Liver (tissue), 9 donors: ENCODE results near the gene IL1RAP. TPM values are rescaled to one million over a fixed set of nuclear protein-coding genes. Genes with fewer than 3 reads are reported as not detected.

Experiments used
- DNase-seq: peaks from one replicate; pipeline ENCODE4 v3.0.0-alpha.2; 2017; ENCODE audit warnings: low spot score
- H3K27ac ChIP-seq, 2 donors: one replicate each; pipeline ENCODE4 v1.7.0; 2013; ENCODE audit warnings: inconsistent platforms in 2 of 2, low read length in 2 of 2, control low read depth in 1 of 2, low read depth in 1 of 2, mild to moderate bottlenecking in 1 of 2
- H3K27me3 ChIP-seq, 4 donors: one replicate each; pipeline versions ENCODE4 v1.6.1 to v1.7.0; 2013; ENCODE audit warnings: low read length in 3 of 4, inconsistent platforms in 1 of 4, mild to moderate bottlenecking in 1 of 4, moderate library complexity in 1 of 4; ENCODE audit not compliant: control insufficient read depth in 4 of 4, insufficient read depth in 4 of 4
- H3K36me3 ChIP-seq, 4 donors: one replicate each; pipeline versions ENCODE4 v1.6.1 to v1.7.0; 2013; ENCODE audit warnings: low read length in 3 of 4, mild to moderate bottlenecking in 3 of 4, low read depth in 1 of 4, moderate library complexity in 1 of 4; ENCODE audit not compliant: control insufficient read depth in 4 of 4, insufficient read depth in 3 of 4
- H3K4me1 ChIP-seq, 4 donors: one replicate each; pipeline versions ENCODE4 v1.6.1 to v1.7.0; 2013; ENCODE audit warnings: low read length in 3 of 4, mild to moderate bottlenecking in 3 of 4, moderate library complexity in 1 of 4; ENCODE audit not compliant: control insufficient read depth in 4 of 4, insufficient read depth in 4 of 4
- H3K4me3 ChIP-seq, 3 donors: one replicate each; pipeline versions ENCODE4 v1.6.1 to v1.7.0; 2013; ENCODE audit warnings: low read length in 3 of 3, control low read depth in 1 of 3, low read depth in 1 of 3, mild to moderate bottlenecking in 1 of 3
- H3K9ac ChIP-seq, 2 donors: one replicate each; pipeline ENCODE4 v1.7.0; 2013; ENCODE audit warnings: low read length in 2 of 2, mild to moderate bottlenecking in 2 of 2, moderate library complexity in 2 of 2, control low read depth in 1 of 2, low read depth in 1 of 2
- H3K9me3 ChIP-seq, 4 donors: one replicate each; pipeline versions ENCODE4 v1.6.1 to v1.7.0; 2013; ENCODE audit warnings: low read length in 3 of 4; ENCODE audit not compliant: control insufficient read depth in 4 of 4
- EGR1 ChIP-seq, 2 donors: IDR thresholded peaks; 2 replicates each; pipeline ENCODE4 v1.6.1; 2016 to 2018; ENCODE audit warnings: antibody characterized with exemption in 2 of 2, low read depth in 2 of 2
- FOXA1 ChIP-seq: IDR thresholded peaks from 2 replicates; pipeline ENCODE4 v1.6.1; 2016; ENCODE audit warnings: antibody characterized with exemption
- FOXA2 ChIP-seq: IDR thresholded peaks from 2 replicates; pipeline ENCODE4 v1.6.1; 2016; ENCODE audit warnings: antibody characterized with exemption
- GABPA ChIP-seq, 2 donors: IDR thresholded peaks in 1 of 2; conservative IDR thresholded peaks in 1 of 2; 2 replicates each; pipeline ENCODE4 v1.6.1; 2016; ENCODE audit warnings: antibody characterized with exemption in 2 of 2, mild to moderate bottlenecking in 1 of 2, moderate library complexity in 1 of 2
- HNF4A ChIP-seq, 2 donors: conservative IDR thresholded peaks; 2 replicates each; pipeline ENCODE4 v1.6.1; 2016; ENCODE audit warnings: antibody characterized with exemption in 2 of 2, mild to moderate bottlenecking in 2 of 2
- HNF4G ChIP-seq: IDR thresholded peaks from 2 replicates; pipeline ENCODE4 v1.6.1; 2016; ENCODE audit warnings: antibody characterized with exemption
- JUND ChIP-seq, 2 donors: IDR thresholded peaks; 2 replicates each; pipeline ENCODE4 v1.6.1; 2016; ENCODE audit warnings: antibody characterized with exemption in 2 of 2
- NR2F2 ChIP-seq: IDR thresholded peaks from 2 replicates; pipeline ENCODE4 v1.6.1; 2016; ENCODE audit warnings: antibody characterized with exemption
- RAD21 ChIP-seq, 2 donors: IDR thresholded peaks; 2 replicates each; pipeline ENCODE4 v1.6.1; 2016; ENCODE audit warnings: antibody characterized with exemption in 2 of 2, mild to moderate bottlenecking in 2 of 2
- RXRA ChIP-seq, 2 donors: IDR thresholded peaks; 2 replicates each; pipeline ENCODE4 v1.6.1; 2017 to 2018; ENCODE audit warnings: antibody characterized with exemption in 2 of 2, mild to moderate bottlenecking in 1 of 2
- SP1 ChIP-seq: IDR thresholded peaks from 2 replicates; pipeline ENCODE4 v1.6.1; 2018; ENCODE audit warnings: antibody characterized with exemption, mild to moderate bottlenecking
- TAF1 ChIP-seq: conservative IDR thresholded peaks from 2 replicates; pipeline ENCODE4 v1.6.1; 2016; ENCODE audit warnings: antibody characterized with exemption, mild to moderate bottlenecking
- YY1 ChIP-seq: IDR thresholded peaks from 2 replicates; pipeline ENCODE4 v1.6.1; 2016; ENCODE audit warnings: antibody characterized with exemption, mild to moderate bottlenecking
- WGBS: extraction: QIAGEN DNeasy Blood & Tissue Kit; methylation state at CpG from one replicate; pipeline ENCODE4 v1.1.7; 2013; 5-methylcytosine and 5-hydroxymethylcytosine counted together
- polyA plus RNA-seq, 2 donors: library from polyadenylated mRNA; stranded (reverse) in 1 of 2; unstranded in 1 of 2; fragments of 200-250 nt in 1 of 2; fragments of >200 nt in 1 of 2; fragmentation: Nextera tagmentation in 1 of 2; extraction: Ambion mirVana in 1 of 2; gene quantifications; one replicate each; pipeline versions ENCODE4 v1.2.1 to v1.2.3, GENCODE V29; 2013 to 2015
- total RNA-seq, 2 donors: library from RNA; depleted of rRNA; stranded (reverse); fragments of >200 nt; gene quantifications; one replicate each; pipeline ENCODE4 v1.2.3, GENCODE V29; 2014
- TF ChIP-seq, protein P1 (sequence below): IDR thresholded peaks from 2 replicates; pipeline ENCODE4 v1.6.1; 2016; ENCODE audit warnings: antibody characterized with exemption, mild to moderate bottlenecking
- TF ChIP-seq, protein P2 (sequence below): IDR thresholded peaks from 2 replicates; pipeline ENCODE4 v1.6.1; 2016; ENCODE audit warnings: antibody characterized with exemption
- TF ChIP-seq, protein P3 (sequence below): IDR thresholded peaks from 2 replicates; pipeline ENCODE4 v1.6.1; 2016; ENCODE audit warnings: antibody characterized with exemption
- TF ChIP-seq, protein P4 (sequence below): fragments of 150-350 bp; IDR thresholded peaks from 2 replicates; pipeline ENCODE4 v1.5.1; 2017; ENCODE audit warnings: improper control_type of control experiment, low read depth, low read length; ENCODE audit not compliant: missing input control
- TF ChIP-seq, protein P5 (sequence below): IDR thresholded peaks from 2 replicates; pipeline ENCODE4 v1.6.1; 2016; ENCODE audit warnings: antibody characterized with exemption
- donor health status: healthy.
- donor health status: healthy.
- donor health status: healthy.
- donor health status: healthy.
- donor health status: healthy.

Gene IL1RAP, protein sequence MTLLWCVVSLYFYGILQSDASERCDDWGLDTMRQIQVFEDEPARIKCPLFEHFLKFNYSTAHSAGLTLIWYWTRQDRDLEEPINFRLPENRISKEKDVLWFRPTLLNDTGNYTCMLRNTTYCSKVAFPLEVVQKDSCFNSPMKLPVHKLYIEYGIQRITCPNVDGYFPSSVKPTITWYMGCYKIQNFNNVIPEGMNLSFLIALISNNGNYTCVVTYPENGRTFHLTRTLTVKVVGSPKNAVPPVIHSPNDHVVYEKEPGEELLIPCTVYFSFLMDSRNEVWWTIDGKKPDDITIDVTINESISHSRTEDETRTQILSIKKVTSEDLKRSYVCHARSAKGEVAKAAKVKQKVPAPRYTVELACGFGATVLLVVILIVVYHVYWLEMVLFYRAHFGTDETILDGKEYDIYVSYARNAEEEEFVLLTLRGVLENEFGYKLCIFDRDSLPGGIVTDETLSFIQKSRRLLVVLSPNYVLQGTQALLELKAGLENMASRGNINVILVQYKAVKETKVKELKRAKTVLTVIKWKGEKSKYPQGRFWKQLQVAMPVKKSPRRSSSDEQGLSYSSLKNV
- total RNA-seq (100 to 1,000 TPM in 1 of 2 donors, 10 to 100 TPM in 1; 85.1 to 230 TPM), polyA plus RNA-seq (10 to 100 TPM; 53.7 to 58.1 TPM)

DNA sequence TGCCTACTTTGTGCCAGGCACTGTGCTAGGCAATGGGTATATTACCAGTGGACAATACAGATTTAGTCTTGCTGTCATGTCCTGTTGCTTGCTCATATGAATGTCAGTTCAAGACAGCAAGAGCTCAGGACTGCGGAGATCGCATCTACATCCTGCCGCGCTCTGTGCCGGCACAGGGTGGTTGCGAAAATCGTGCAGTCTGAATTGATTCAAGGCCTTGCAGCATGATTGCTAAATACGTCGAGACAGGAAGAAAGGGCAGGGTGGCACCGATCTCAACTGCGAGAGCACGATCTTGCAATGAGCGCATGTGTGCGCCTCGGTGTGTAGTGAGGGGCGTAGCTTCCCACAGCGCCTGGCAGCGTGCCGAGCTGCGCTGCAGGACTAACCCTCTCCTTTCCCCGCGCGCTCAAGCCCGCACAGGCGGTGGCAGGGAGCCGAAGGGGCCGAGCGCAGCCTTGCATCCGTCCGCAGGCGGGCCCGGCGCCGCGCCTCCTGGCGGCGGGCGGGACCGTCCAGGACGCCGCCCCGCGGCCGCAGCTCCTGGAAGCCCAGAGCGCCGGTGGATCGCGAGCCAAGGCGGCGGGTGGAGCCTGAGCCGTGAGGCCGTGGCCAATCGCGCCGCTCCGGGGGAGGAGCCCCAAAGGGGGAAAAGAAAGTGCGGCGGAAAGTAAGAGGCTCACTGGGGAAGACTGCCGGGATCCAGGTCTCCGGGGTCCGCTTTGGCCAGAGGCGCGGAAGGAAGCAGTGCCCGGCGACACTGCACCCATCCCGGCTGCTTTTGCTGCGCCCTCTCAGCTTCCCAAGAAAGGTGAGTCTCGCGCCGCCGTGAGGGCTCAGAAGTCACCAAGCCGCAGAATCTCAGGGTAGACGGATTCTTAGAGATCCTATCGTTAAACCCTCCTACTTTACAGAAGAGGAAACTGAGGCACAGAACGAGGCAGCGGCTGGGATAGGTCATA, at the start of gene IL1RAP:
Gene IL1RAP, plus strand, starts transcription at position 677 of the 962 bp plus-strand sequence. CDS start 50,205 bp downstream, outside the sequence.
- DNase-seq: peak; percentile 88
- peak within 1 kb of the TSS; percentile 76 to 84 for H3K27ac ChIP-seq
- peaks cover 0 to 35% (median 9%) of the 10 kb centered on the region in 4 donors for H3K4me1 ChIP-seq
- WGBS: under 1% methylated on average over 76 of the region's 76 CpGs
- TF ChIP-seq FOXA2 (peak; percentile 5), RAD21 (IDR thresholded peaks at IDR 0.05) (peak; percentile 8 to 50), YY1 (peak; percentile 61), FOXA1 (peak; percentile 4), TAF1 (peak; percentile 53), EGR1 (IDR thresholded peaks at IDR 0.05; ENCODE audit: low read depth in 2 of 2) (peak in 1 of 2 donors; percentile 50), HNF4G (no peak), JUND (IDR thresholded peaks at IDR 0.05) (peak in 1 of 2 donors; percentile 60), RXRA (IDR thresholded peaks at IDR 0.05) (peak; percentile 56 to 71), GABPA (IDR thresholded peaks at IDR 0.05 in 1 of 2, conservative IDR thresholded peaks at IDR 0.05 in 1 of 2) (peak in 1 of 2 donors; percentile 50), HNF4A (conservative IDR thresholded peaks at IDR 0.05) (peak; percentile 46 to 67), SP1 (peak; percentile 70), NR2F2 (no peak)
- TF ChIP-seq, protein P1, sequence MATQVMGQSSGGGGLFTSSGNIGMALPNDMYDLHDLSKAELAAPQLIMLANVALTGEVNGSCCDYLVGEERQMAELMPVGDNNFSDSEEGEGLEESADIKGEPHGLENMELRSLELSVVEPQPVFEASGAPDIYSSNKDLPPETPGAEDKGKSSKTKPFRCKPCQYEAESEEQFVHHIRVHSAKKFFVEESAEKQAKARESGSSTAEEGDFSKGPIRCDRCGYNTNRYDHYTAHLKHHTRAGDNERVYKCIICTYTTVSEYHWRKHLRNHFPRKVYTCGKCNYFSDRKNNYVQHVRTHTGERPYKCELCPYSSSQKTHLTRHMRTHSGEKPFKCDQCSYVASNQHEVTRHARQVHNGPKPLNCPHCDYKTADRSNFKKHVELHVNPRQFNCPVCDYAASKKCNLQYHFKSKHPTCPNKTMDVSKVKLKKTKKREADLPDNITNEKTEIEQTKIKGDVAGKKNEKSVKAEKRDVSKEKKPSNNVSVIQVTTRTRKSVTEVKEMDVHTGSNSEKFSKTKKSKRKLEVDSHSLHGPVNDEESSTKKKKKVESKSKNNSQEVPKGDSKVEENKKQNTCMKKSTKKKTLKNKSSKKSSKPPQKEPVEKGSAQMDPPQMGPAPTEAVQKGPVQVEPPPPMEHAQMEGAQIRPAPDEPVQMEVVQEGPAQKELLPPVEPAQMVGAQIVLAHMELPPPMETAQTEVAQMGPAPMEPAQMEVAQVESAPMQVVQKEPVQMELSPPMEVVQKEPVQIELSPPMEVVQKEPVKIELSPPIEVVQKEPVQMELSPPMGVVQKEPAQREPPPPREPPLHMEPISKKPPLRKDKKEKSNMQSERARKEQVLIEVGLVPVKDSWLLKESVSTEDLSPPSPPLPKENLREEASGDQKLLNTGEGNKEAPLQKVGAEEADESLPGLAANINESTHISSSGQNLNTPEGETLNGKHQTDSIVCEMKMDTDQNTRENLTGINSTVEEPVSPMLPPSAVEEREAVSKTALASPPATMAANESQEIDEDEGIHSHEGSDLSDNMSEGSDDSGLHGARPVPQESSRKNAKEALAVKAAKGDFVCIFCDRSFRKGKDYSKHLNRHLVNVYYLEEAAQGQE: peak; percentile 56
- TF ChIP-seq, protein P2, sequence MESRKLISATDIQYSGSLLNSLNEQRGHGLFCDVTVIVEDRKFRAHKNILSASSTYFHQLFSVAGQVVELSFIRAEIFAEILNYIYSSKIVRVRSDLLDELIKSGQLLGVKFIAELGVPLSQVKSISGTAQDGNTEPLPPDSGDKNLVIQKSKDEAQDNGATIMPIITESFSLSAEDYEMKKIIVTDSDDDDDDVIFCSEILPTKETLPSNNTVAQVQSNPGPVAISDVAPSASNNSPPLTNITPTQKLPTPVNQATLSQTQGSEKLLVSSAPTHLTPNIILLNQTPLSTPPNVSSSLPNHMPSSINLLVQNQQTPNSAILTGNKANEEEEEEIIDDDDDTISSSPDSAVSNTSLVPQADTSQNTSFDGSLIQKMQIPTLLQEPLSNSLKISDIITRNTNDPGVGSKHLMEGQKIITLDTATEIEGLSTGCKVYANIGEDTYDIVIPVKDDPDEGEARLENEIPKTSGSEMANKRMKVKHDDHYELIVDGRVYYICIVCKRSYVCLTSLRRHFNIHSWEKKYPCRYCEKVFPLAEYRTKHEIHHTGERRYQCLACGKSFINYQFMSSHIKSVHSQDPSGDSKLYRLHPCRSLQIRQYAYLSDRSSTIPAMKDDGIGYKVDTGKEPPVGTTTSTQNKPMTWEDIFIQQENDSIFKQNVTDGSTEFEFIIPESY: no peak
- TF ChIP-seq, protein P3, sequence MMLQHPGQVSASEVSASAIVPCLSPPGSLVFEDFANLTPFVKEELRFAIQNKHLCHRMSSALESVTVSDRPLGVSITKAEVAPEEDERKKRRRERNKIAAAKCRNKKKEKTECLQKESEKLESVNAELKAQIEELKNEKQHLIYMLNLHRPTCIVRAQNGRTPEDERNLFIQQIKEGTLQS: no peak
- TF ChIP-seq, protein P4, sequence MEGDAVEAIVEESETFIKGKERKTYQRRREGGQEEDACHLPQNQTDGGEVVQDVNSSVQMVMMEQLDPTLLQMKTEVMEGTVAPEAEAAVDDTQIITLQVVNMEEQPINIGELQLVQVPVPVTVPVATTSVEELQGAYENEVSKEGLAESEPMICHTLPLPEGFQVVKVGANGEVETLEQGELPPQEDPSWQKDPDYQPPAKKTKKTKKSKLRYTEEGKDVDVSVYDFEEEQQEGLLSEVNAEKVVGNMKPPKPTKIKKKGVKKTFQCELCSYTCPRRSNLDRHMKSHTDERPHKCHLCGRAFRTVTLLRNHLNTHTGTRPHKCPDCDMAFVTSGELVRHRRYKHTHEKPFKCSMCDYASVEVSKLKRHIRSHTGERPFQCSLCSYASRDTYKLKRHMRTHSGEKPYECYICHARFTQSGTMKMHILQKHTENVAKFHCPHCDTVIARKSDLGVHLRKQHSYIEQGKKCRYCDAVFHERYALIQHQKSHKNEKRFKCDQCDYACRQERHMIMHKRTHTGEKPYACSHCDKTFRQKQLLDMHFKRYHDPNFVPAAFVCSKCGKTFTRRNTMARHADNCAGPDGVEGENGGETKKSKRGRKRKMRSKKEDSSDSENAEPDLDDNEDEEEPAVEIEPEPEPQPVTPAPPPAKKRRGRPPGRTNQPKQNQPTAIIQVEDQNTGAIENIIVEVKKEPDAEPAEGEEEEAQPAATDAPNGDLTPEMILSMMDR: peak; percentile 81
- TF ChIP-seq, protein P5, sequence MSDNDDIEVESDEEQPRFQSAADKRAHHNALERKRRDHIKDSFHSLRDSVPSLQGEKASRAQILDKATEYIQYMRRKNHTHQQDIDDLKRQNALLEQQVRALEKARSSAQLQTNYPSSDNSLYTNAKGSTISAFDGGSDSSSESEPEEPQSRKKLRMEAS: peak; percentile 83
- no peaks in the 10 kb centered on the region for H3K9me3 ChIP-seq
- no peaks in the 10 kb centered on the region for H3K27me3 ChIP-seq
- H3K9ac ChIP-seq: peak within 1 kb of the TSS; percentile 88 to 89
- H3K4me3 ChIP-seq: peak within 1 kb of the TSS; percentile 81 to 95 (median 88)
- H3K36me3 ChIP-seq: peaks cover 0 to 3% (median 0%) of the 10 kb centered on the region in 4 donors
